Smooth muscle cell of the umbilical artery (primary cell): ENCODE results near the gene WHAMM. TPM values are rescaled to one million over a fixed set of nuclear protein-coding genes. Genes with fewer than 3 reads are reported as not detected.

Experiments
- total RNA-seq: library from RNA; depleted of rRNA; stranded (reverse); fragments of >200 nt; gene quantifications from 2 replicates; pipeline ENCODE4 v1.2.3, GENCODE V29; 2014

The WHAMM gene, protein sequence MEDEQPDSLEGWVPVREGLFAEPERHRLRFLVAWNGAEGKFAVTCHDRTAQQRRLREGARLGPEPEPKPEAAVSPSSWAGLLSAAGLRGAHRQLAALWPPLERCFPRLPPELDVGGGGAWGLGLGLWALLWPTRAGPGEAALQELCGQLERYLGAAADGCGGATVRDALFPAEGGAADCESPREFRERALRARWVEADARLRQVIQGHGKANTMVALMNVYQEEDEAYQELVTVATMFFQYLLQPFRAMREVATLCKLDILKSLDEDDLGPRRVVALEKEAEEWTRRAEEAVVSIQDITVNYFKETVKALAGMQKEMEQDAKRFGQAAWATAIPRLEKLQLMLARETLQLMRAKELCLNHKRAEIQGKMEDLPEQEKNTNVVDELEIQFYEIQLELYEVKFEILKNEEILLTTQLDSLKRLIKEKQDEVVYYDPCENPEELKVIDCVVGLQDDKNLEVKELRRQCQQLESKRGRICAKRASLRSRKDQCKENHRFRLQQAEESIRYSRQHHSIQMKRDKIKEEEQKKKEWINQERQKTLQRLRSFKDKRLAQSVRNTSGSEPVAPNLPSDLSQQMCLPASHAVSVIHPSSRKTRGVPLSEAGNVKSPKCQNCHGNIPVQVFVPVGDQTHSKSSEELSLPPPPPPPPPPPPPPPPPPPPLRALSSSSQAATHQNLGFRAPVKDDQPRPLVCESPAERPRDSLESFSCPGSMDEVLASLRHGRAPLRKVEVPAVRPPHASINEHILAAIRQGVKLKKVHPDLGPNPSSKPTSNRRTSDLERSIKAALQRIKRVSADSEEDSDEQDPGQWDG
- total RNA-seq: 4.2 and 5.9 TPM in 2 replicates

DNA sequence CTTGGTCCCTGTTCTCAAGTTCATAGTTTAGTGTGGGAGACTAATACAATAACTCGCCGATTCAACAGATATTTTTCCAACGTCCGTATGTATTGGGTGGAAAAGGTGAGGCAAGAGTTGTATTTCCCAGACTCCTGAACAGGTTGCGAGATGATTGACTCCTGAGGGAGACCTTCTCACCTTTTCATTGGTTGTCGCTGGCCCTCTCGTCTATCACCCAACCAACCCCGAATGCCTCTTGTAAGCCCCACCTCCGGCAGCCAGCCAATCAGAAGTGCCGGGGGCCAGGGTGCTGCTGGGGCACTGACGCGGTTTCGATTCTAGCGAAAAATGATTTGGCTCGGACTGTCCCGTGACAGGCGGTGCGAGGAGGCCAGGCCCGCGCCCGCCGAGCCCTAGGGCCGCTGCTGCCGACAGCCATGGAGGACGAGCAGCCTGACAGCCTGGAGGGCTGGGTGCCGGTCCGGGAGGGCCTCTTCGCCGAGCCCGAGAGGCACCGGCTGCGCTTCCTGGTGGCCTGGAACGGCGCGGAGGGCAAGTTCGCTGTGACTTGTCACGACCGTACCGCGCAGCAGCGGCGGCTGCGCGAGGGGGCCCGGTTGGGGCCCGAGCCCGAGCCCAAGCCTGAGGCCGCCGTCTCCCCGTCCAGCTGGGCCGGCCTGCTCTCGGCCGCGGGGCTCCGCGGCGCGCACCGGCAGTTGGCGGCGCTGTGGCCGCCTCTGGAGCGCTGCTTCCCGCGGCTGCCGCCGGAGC, at the start of gene WHAMM:
Gene WHAMM (plus strand): TSS at position 321 of the 753 bp plus-strand sequence. CDS start 99 bp downstream, at position 420.

DNA sequence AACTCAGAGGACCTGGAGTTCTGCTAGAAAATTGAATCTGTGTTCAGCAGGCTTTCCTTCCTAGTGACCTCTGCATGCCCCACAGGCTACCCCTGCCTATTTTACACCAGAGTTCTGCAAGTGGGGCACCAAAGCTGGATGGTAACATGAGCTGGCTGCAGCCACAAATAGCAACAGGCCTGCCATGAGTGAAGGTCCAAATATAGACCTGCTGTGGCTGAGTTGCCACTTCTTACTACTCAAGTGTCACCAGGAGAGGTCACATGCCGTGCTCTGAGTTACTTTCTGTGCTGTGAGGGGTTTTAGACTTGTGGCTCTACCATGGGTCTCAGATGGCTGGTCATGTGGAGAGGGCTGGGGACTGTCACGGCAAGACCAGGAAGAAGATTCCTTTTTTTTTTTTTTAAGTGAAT, 3.4 kb upstream of the WHAMM start, which contains the start of gene FSD2:
Gene FSD2 (minus strand): TSS at position 76 of the 413 bp plus-strand sequence. CDS start 18,679 bp downstream, outside the sequence.

Other genes starting within 250 kb of the WHAMM start
- gene CPEB1, start 162.3 kb upstream of the WHAMM start, total RNA-seq: 7.5 and 20.8 TPM in 2 replicates
- 0.23 and 0.89 TPM in 2 replicates for gene AP3B2, start 99.8 kb upstream of the WHAMM start, total RNA-seq
- gene FSD2, start 3.6 kb upstream of the WHAMM start, total RNA-seq: not detected in 2 replicates
- 3.9 and 6.4 TPM in 2 replicates for gene HOMER2, start 143.1 kb downstream of the WHAMM start, total RNA-seq
- 30.9 and 36.8 TPM in 2 replicates for gene RAMAC, start 176.6 kb downstream of the WHAMM start, total RNA-seq
- 5.9 and 6.6 TPM in 2 replicates for gene C15orf40, start 202.0 kb downstream of the WHAMM start, total RNA-seq